T-cell (primary cell): ENCODE measurements around the gene MEIS1. TPM values are rescaled to one million over a fixed set of nuclear protein-coding genes. Genes with fewer than 3 reads are reported as not detected.
"Not testable (repeated sequence)": the region's sequence is repeated elsewhere in the genome, so short reads cannot be mapped to it uniquely, and the experiment has no call there.

ENCODE experiments used
- ATAC-seq, 4 experiments: fragments of 200-7000 bp in 3 of 4; fragments of 150-1000 bp in 1 of 4; cut with Tn5 transposase; replicated peaks in 1 of 4; 1 replicate in 3 of 4; 2 replicates in 1 of 4; pipeline ENCODE4 v1.10.0; 2021; ENCODE audit warnings: moderate library complexity in 3 of 4, mild to moderate bottlenecking in 2 of 4, moderate number of reproducible peaks in 1 of 4
- CTCF ChIA-PET, 2 donors: fragments of 300-600 bp; sonication (Branson Sonifier 250); formaldehyde crosslinking; loops; one replicate each; lab custom pipeline; 2022; ENCODE audit warnings: antibody characterized with exemption in 2 of 2; lab: Charles Lee
- POLR2A ChIA-PET, 2 donors: fragments of 300-600 bp; sonication (Branson Sonifier 250); formaldehyde crosslinking; loops; one replicate each; lab custom pipeline; 2022; ENCODE audit warnings: antibody characterized with exemption in 2 of 2; lab: Charles Lee
- DNase-seq, 35 experiments: peaks; one replicate each; pipeline versions ENCODE4 v3.0.0 to v3.0.0-alpha.2; 2013 to 2023
- H3K27ac ChIP-seq: one replicate; pipeline ENCODE4 v1.5.1; 2013; ENCODE audit warnings: low read length
- H3K27me3 ChIP-seq, 2 experiments: replicated peaks in 1 of 2; 1 replicate in 1 of 2; 2 replicates in 1 of 2; pipeline versions ENCODE4 v1.6.1 to v1.7.0; 2013; ENCODE audit warnings: low read length in 1 of 2, mixed read lengths in 1 of 2; ENCODE audit not compliant: control insufficient read depth in 2 of 2, insufficient read depth in 2 of 2; ENCODE audit errors: extremely low read depth in 1 of 2
- H3K36me3 ChIP-seq, 2 donors: 1 replicate in 1 of 2; 2 replicates in 1 of 2; pipeline versions ENCODE4 v1.6.1 to v1.7.0; 2013; ENCODE audit warnings: low read length in 1 of 2; ENCODE audit not compliant: control insufficient read depth in 2 of 2, insufficient read depth in 1 of 2; ENCODE audit errors: extremely low read depth in 1 of 2
- H3K4me1 ChIP-seq, 2 experiments: 1 replicate in 1 of 2; 2 replicates in 1 of 2; pipeline versions ENCODE4 v1.6.1 to v1.7.0; 2013; ENCODE audit warnings: low read length in 2 of 2, mixed read lengths in 1 of 2; ENCODE audit not compliant: insufficient read depth in 2 of 2, control insufficient read depth in 1 of 2; ENCODE audit errors: extremely low read depth in 1 of 2
- H3K4me3 ChIP-seq, 2 donors: 1 replicate in 1 of 2; 2 replicates in 1 of 2; pipeline versions ENCODE4 v1.5.1 to v1.7.0; 2013; ENCODE audit warnings: mild to moderate bottlenecking in 2 of 2, low read length in 1 of 2, moderate library complexity in 1 of 2; ENCODE audit not compliant: control insufficient read depth in 1 of 2; ENCODE audit errors: extremely low read depth in 1 of 2
- H3K9me3 ChIP-seq: 2 replicates; pipeline ENCODE4 v1.7.0; 2013
- H3K27ac Mint-ChIP-seq, 2 donors: one replicate each; pipeline ENCODE4 v1.8.0; 2020 to 2021; ENCODE audit warnings: mild to moderate bottlenecking in 2 of 2, mixed read lengths in 2 of 2
- H3K27me3 Mint-ChIP-seq, 2 donors: one replicate each; pipeline ENCODE4 v1.8.0; 2021 to 2022; ENCODE audit warnings: mixed read lengths in 2 of 2
- H3K36me3 Mint-ChIP-seq: one replicate; pipeline ENCODE4 v1.8.0; 2021; ENCODE audit warnings: mixed read lengths
- H3K4me1 Mint-ChIP-seq, 3 donors: one replicate each; pipeline ENCODE4 v1.8.0; 2020 to 2022; ENCODE audit warnings: mixed read lengths in 3 of 3, mild to moderate bottlenecking in 1 of 3
- H3K4me3 Mint-ChIP-seq, 3 donors: one replicate each; pipeline ENCODE4 v1.8.0; 2020 to 2022; ENCODE audit warnings: mild to moderate bottlenecking in 3 of 3, mixed read lengths in 3 of 3, moderate library complexity in 3 of 3
- H3K9me3 Mint-ChIP-seq, 3 donors: one replicate each; pipeline ENCODE4 v1.8.0; 2020 to 2022; ENCODE audit warnings: mixed read lengths in 3 of 3
- WGBS: methylation state at CpG from one replicate; pipeline ENCODE4 v1.1.5; 2013; ENCODE audit warnings: missing lambda C conversion rate; ENCODE audit not compliant: insufficient coverage; 5-methylcytosine and 5-hydroxymethylcytosine counted together
- total RNA-seq, 35 experiments: library from RNA in 6 of 35; stranded (reverse) in 6 of 35; fragments of 120-200 nt in 1 of 35; gene quantifications; one replicate each; pipeline versions ENCODE4 v1.2.1 to v1.2.4 and lab custom pipeline; 2013 to 2026

The MEIS1 gene
- 1 to 10 TPM in 2 of 5 donors, under 1 TPM in 3; 0.32 to 3.4 (median 0.90) TPM for total RNA-seq
- total RNA-seq (2013), result 0.99 TPM
- 0 to 3.2 (median 0.68) reads per million in 29 experiments for total RNA-seq (lab: John Stamatoyannopoulos, UW)

GRCh38 chr2:66434679-66435548 lies at the start of gene MEIS1:
MEIS1 (plus strand) TSS chr2:66435125; CDS start chr2:66435857, 732 bp downstream.
- Mint-ChIP-seq H3K4me1 (peaks cover 39 to 44% (median 39%) of the 10 kb centered on the region in 3 donors), H3K27ac (no peak within 1 kb of the TSS), H3K9me3 (peaks cover 0 to 2% (median 0%) of the 10 kb centered on the region in 3 donors), H3K36me3 (no peaks in the 10 kb centered on the region), H3K27me3 (peaks cover 72 to 90% of the 10 kb centered on the region in 2 donors), H3K4me3 (peak within 1 kb of the TSS; percentile 32 to 69 (median 64))
- Histone ChIP-seq H3K4me3 (peak within 1 kb of the TSS in 1 of 2 donors; percentile 60), H3K27me3 (peaks cover 14 to 58% of the 10 kb centered on the region in 2 experiments), H3K27ac (no peak within 1 kb of the TSS), H3K36me3 (no peaks in the 10 kb centered on the region), H3K9me3 (no peaks in the 10 kb centered on the region), H3K4me1 (peaks cover 7 to 28% of the 10 kb centered on the region in 2 experiments)
- DNase-seq (peak in 12 of 35 experiments; percentile 9 to 48 (median 16)), ATAC-seq (peak in 3 of 4 experiments; percentile 11 to 34 (median 33))
- POLR2A ChIA-PET, result no interaction called here
- WGBS, result under 1% methylated on average over 27 of the region's 38 CpGs
- CTCF ChIA-PET, result no interaction called here

GRCh38 chr2:66387016-66387753 lies 47.7 kb upstream of the MEIS1 start:
- H3K27ac Mint-ChIP-seq, result no peak overlapping the region
- H3K27me3 Mint-ChIP-seq, result peaks cover 0 to 2% of the 10 kb centered on the region in 2 donors
- no peaks in the 10 kb centered on the region for H3K4me1 Mint-ChIP-seq
- no peak overlapping the region for H3K4me3 Mint-ChIP-seq
- H3K9me3 ChIP-seq, result no peaks in the 10 kb centered on the region
- H3K9me3 Mint-ChIP-seq, result peaks cover 0 to 2% (median 0%) of the 10 kb centered on the region in 3 donors
- H3K36me3 ChIP-seq, result no peaks in the 10 kb centered on the region
- H3K36me3 Mint-ChIP-seq, result no peaks in the 10 kb centered on the region
- H3K4me1 ChIP-seq, result no peaks in the 10 kb centered on the region
- ChIA-PET POLR2A (no interaction called here), CTCF (interaction anchor here in 1 of 2 donors (0.6 kb wide), 1 partner anchor 1668 kb away, joined by 3 read pairs; no protein-coding TSS in a partner anchor)
- no peak for ATAC-seq
- DNase-seq, result no peak
- H3K27ac ChIP-seq, result no peak overlapping the region
- 75% methylated on average over 4 of the region's 9 CpGs for WGBS
- H3K4me3 ChIP-seq, result no peak overlapping the region
- H3K27me3 ChIP-seq, result no peaks in the 10 kb centered on the region

GRCh38 chr2:66389651-66390131 lies 45.2 kb upstream of the MEIS1 start:
- no peaks in the 10 kb centered on the region for H3K4me1 Mint-ChIP-seq
- no peak for DNase-seq
- Histone ChIP-seq H3K4me3 (no peak overlapping the region), H3K36me3 (no peaks in the 10 kb centered on the region), H3K9me3 (no peaks in the 10 kb centered on the region), H3K27me3 (no peaks in the 10 kb centered on the region), H3K27ac (no peak overlapping the region), H3K4me1 (no peaks in the 10 kb centered on the region)
- ChIA-PET CTCF (no interaction called here), POLR2A (no interaction called here)
- H3K4me3 Mint-ChIP-seq, result no peak overlapping the region
- no peak for ATAC-seq
- peaks cover 0 to 2% of the 10 kb centered on the region in 2 donors for H3K27me3 Mint-ChIP-seq
- H3K27ac Mint-ChIP-seq, result no peak overlapping the region
- WGBS, result 100% methylated on average over 1 of the region's 3 CpGs
- no peaks in the 10 kb centered on the region for H3K36me3 Mint-ChIP-seq
- H3K9me3 Mint-ChIP-seq, result peaks cover 0 to 5% (median 0%) of the 10 kb centered on the region in 3 donors

DNA sequence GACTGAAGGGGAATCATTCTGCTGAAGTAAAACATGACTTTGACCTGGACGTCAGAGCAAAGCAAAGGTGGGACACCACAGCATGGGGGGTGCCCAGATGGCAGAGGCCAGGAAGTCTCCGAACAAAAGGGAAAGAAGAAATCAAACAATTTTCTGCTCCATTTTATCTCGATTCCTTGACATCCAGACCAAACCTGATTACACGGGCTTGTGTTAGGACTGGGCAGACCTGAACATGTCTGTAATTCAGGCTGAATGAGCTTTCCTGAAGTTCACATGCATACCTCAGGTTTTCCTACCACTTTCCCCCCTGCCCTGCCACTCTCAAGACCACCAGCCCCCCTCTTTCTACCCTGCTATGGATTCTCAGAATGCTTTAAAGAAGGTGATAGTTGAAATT lies 44.8 kb upstream of the MEIS1 start:
- no peak overlapping the region for H3K27ac ChIP-seq
- no peaks in the 10 kb centered on the region for H3K36me3 ChIP-seq
- no peak overlapping the region for H3K4me3 Mint-ChIP-seq
- no peaks in the 10 kb centered on the region for H3K36me3 Mint-ChIP-seq
- ChIA-PET POLR2A (no interaction called here), CTCF (no interaction called here)
- no peaks in the 10 kb centered on the region for H3K4me1 Mint-ChIP-seq
- no peaks in the 10 kb centered on the region for H3K27me3 ChIP-seq
- H3K27me3 Mint-ChIP-seq, result peaks cover 0 to 2% of the 10 kb centered on the region in 2 donors
- WGBS, result 75% methylated on average over 2 of the region's 4 CpGs
- no peak for DNase-seq
- peaks cover 0 to 5% (median 0%) of the 10 kb centered on the region in 3 donors for H3K9me3 Mint-ChIP-seq
- no peaks in the 10 kb centered on the region for H3K9me3 ChIP-seq
- ATAC-seq, result no peak
- no peak overlapping the region for H3K4me3 ChIP-seq
- H3K4me1 ChIP-seq, result no peaks in the 10 kb centered on the region
- no peak overlapping the region for H3K27ac Mint-ChIP-seq

DNA sequence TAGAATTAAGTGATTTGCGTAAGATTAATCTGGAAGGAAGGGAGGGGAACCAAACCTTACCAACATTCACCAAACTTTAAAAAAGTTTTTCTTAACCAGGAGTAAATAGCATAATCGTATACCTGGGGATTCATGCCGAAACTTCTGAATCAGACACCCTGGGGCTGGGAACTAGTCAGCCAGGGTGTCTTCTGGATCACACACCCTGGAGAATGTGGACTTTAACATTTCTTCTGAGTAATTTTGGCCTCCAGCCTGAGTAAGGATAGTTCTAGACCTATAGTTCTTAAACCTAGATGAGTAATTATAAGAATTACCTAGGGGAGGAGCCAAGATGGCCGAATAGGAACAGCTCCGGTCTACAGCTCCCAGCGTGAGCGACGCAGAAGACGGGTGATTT lies 44.1 kb upstream of the MEIS1 start:
- H3K27me3 Mint-ChIP-seq, result peaks cover 0 to 2% of the 10 kb centered on the region in 2 donors
- DNase-seq, result no peak
- WGBS, result 90% methylated on average over 2 of the region's 9 CpGs
- Histone ChIP-seq H3K4me1 (no peaks in the 10 kb centered on the region), H3K36me3 (no peaks in the 10 kb centered on the region), H3K27me3 (no peaks in the 10 kb centered on the region), H3K27ac (no peak overlapping the region), H3K4me3 (no peak overlapping the region), H3K9me3 (no peaks in the 10 kb centered on the region)
- ChIA-PET CTCF (no interaction called here), POLR2A (no interaction called here)
- no peaks in the 10 kb centered on the region for H3K36me3 Mint-ChIP-seq
- ATAC-seq, result no peak
- no peak overlapping the region for H3K27ac Mint-ChIP-seq
- peaks cover 0 to 5% (median 0%) of the 10 kb centered on the region in 3 donors for H3K9me3 Mint-ChIP-seq
- H3K4me3 Mint-ChIP-seq, result no peak overlapping the region
- no peaks in the 10 kb centered on the region for H3K4me1 Mint-ChIP-seq

DNA sequence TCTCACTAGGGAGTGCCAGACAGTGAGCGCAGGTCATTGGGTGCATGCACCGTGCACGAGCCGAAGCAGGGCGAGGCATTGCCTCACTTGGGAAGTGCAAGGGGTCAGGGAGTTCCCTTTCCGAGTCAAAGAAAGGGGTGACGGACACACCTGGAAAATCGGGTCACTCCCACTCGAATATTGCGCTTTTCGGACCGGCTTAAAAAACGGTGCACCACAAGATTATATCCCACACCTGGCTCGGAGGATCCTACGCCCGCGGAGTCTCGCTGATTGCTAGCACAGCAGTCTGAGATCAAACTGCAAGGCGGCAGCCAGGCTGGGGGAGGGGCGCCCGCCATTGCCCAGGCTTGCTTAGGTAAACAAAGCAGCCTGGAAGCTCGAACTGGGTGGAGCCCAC lies 43.7 kb upstream of the MEIS1 start:
- H3K9me3 Mint-ChIP-seq, POLR2A ChIA-PET, H3K27ac Mint-ChIP-seq, H3K4me1 ChIP-seq, H3K36me3 ChIP-seq, H3K4me3 Mint-ChIP-seq, H3K27me3 ChIP-seq, CTCF ChIA-PET, H3K27ac ChIP-seq, H3K9me3 ChIP-seq, DNase-seq, H3K27me3 Mint-ChIP-seq, H3K4me1 Mint-ChIP-seq, H3K36me3 Mint-ChIP-seq, H3K4me3 ChIP-seq, ATAC-seq: not testable (repeated sequence)
- WGBS, result 100% methylated on average over 2 of the region's 22 CpGs
